Fibroblast of lung (primary cell): ENCODE data around the gene SLC22A7. TPM values are rescaled to one million over a fixed set of nuclear protein-coding genes. Genes with fewer than 3 reads are reported as not detected.

Source experiments
- DNase-seq, 2 donors: peaks; one replicate each; pipeline versions ENCODE4 v3.0.0 to v3.0.0-alpha.2; 2010; ENCODE audit warnings: low read depth in 2 of 2
- H2AFZ ChIP-seq: 2 replicates; pipeline ENCODE4 v1.5.1; 2012; ENCODE audit warnings: low read length, control low read depth, inconsistent platforms
- H3K27ac ChIP-seq: 2 replicates; pipeline ENCODE4 v1.5.1; 2011; ENCODE audit warnings: low read length, control low read depth; ENCODE audit not compliant: insufficient read depth
- H3K27me3 ChIP-seq: 2 replicates; pipeline ENCODE4 v1.5.1; 2011; ENCODE audit warnings: mild to moderate bottlenecking, low read length; ENCODE audit not compliant: control insufficient read depth, insufficient read depth
- H3K36me3 ChIP-seq: 2 replicates; pipeline ENCODE4 v1.5.1; 2011; ENCODE audit warnings: low read length; ENCODE audit not compliant: control insufficient read depth, insufficient read depth
- H3K4me1 ChIP-seq: 2 replicates; pipeline ENCODE4 v1.5.1; 2011; ENCODE audit warnings: low read length; ENCODE audit not compliant: control insufficient read depth, insufficient read depth; ENCODE audit errors: extremely low read depth
- H3K4me2 ChIP-seq: 2 replicates; pipeline ENCODE4 v1.5.1; 2011; ENCODE audit warnings: low read length, control low read depth; ENCODE audit not compliant: insufficient read depth; ENCODE audit errors: extremely low read depth
- H3K4me3 ChIP-seq, 4 experiments: fragments of 200-600 bp in 1 of 4; sonication (generic) in 1 of 4; replicated peaks in 1 of 4; 2 replicates each; pipeline ENCODE4 v1.5.1; 2011 to 2016; ENCODE audit warnings: low read length in 4 of 4, low read depth in 3 of 4, mild to moderate bottlenecking in 3 of 4, control low read depth in 2 of 4, inconsistent platforms in 1 of 4, mixed read lengths in 1 of 4; ENCODE audit not compliant: insufficient read depth in 1 of 4; ENCODE audit errors: control extremely low read depth in 1 of 4
- H3K79me2 ChIP-seq: 2 replicates; pipeline ENCODE4 v1.5.1; 2012; ENCODE audit warnings: mild to moderate bottlenecking, low read length, inconsistent platforms; ENCODE audit not compliant: control insufficient read depth, insufficient read depth
- H3K9ac ChIP-seq: 2 replicates; pipeline ENCODE4 v1.5.1; 2011; ENCODE audit warnings: mild to moderate bottlenecking, low read length, control low read depth; ENCODE audit not compliant: insufficient read depth
- H3K9me3 ChIP-seq: 2 replicates; pipeline ENCODE4 v1.5.1; 2012; ENCODE audit warnings: low read depth, low read length; ENCODE audit not compliant: control insufficient read depth, insufficient read depth
- H4K20me1 ChIP-seq: 2 replicates; pipeline ENCODE4 v1.5.1; 2011; ENCODE audit warnings: low read length; ENCODE audit not compliant: control insufficient read depth, insufficient read depth; ENCODE audit errors: extremely low read depth
- EZH2 ChIP-seq: IDR thresholded peaks from 2 replicates; pipeline ENCODE4 v1.5.1; 2012; ENCODE audit warnings: low read length, control low read depth, mild to moderate bottlenecking; ENCODE audit errors: missing control alignments
- polyA plus RNA-seq, 2 donors: library from polyadenylated mRNA; depleted of rRNA in 1 of 2; stranded (reverse) in 1 of 2; unstranded in 1 of 2; fragments of >200 nt; gene quantifications; 2 replicates each; pipeline ENCODE4 v1.2.1, GENCODE V29; 2011 to 2012; ENCODE audit warnings: missing spikeins in 1 of 2
- total RNA-seq: library from RNA; depleted of rRNA; stranded (reverse); fragments of >200 nt; gene quantifications from 2 replicates; pipeline ENCODE4 v1.2.1, GENCODE V29; 2014
- TF ChIP-seq, protein P1 (sequence below), 2 donors: IDR thresholded peaks in 1 of 2; conservative IDR thresholded peaks in 1 of 2; 1 replicate in 1 of 2; 2 replicates in 1 of 2; pipeline ENCODE4 v1.5.1; 2011 to 2012; ENCODE audit warnings: low read length in 2 of 2, control low read depth in 1 of 2, inconsistent platforms in 1 of 2, low read depth in 1 of 2, mild to moderate bottlenecking in 1 of 2

SLC22A7 gene
- total and polyA plus RNA-seq, 2 donors (not counting 1 experiment from before 2014, with no cell fraction given): not detected

DNA sequence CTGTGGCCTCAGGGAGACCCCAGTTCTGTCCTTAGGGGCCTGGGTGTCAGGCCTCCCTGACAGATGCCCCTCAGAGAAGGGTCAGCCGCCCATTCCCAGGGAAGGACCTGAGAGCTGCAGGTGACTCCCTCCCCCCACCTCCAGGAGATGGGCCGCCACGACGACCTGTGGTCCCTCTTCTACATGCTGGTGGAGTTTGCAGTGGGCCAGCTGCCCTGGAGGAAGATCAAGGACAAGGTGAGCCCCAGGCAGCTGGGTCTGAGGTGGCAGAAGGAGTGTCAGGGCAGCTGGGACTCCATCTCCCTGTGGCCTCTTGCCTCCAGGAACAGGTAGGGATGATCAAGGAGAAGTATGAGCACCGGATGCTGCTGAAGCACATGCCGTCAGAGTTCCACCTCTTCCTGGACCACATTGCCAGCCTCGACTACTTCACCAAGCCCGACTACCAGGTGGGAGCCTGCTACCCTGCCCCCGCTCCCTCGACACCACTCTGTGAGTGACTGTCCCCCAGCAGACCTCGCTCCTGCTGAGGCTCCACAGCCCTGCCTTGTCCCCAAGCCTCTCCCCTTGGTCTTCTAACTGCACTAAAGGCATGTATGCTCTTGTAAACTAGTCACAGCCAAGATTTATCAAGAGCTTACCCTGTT is 42.5 kb upstream of the SLC22A7 start:
- Histone ChIP-seq H3K9me3 (no peaks in the 10 kb centered on the region), H3K36me3 (no peaks in the 10 kb centered on the region), H3K4me1 (no peaks in the 10 kb centered on the region), H3K27me3 (peaks cover 17% of the 10 kb centered on the region), H3K9ac (no peak overlapping the region), H2AFZ (no peak overlapping the region), H3K27ac (no peak overlapping the region), H3K4me3 (no peak overlapping the region), H4K20me1 (no peaks in the 10 kb centered on the region), H3K79me2 (no peaks in the 10 kb centered on the region), H3K4me2 (no peak overlapping the region)
- TF ChIP-seq, protein P1, sequence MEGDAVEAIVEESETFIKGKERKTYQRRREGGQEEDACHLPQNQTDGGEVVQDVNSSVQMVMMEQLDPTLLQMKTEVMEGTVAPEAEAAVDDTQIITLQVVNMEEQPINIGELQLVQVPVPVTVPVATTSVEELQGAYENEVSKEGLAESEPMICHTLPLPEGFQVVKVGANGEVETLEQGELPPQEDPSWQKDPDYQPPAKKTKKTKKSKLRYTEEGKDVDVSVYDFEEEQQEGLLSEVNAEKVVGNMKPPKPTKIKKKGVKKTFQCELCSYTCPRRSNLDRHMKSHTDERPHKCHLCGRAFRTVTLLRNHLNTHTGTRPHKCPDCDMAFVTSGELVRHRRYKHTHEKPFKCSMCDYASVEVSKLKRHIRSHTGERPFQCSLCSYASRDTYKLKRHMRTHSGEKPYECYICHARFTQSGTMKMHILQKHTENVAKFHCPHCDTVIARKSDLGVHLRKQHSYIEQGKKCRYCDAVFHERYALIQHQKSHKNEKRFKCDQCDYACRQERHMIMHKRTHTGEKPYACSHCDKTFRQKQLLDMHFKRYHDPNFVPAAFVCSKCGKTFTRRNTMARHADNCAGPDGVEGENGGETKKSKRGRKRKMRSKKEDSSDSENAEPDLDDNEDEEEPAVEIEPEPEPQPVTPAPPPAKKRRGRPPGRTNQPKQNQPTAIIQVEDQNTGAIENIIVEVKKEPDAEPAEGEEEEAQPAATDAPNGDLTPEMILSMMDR (conservative IDR thresholded peaks at IDR 0.05 in 1 of 2, IDR thresholded peaks at IDR 0.05 in 1 of 2; ENCODE audit: low read depth in 1 of 2, low read length in 2 of 2): no peak
- TF ChIP-seq EZH2: no peak
- DNase-seq: no peak

DNA sequence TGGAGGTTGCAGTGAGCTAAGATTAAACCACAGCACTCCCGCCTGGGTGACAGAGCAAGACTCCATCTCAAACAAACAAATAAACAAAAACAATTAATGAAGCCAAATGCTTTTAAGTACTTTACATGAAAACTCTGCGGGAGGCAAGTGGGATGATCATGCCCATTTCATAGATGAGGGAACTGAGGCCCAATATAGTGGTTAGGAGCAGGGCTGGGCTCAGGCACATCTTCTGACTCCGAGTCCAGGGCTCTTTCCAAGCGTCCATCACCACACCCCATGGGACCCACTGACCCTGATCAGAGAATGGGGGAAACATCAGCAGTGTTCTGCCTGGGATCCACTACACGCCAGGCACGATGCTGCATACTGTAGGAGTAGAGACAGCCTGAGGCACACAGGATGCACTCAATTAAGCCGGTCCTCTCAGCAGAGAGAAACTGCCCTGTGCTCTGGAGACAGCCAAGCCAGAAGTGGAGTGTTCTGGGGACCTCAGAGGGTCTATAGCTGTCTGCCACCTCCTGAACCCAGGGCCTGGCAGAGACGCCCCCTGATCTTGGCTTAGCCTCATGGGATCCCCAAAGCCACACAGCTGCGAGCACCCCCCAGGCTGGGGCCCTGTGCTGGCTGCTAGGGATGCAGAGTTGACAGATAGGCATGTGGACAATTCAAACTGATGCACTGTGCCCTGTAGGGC is 41.2 kb upstream of the SLC22A7 start:
- no peaks in the 10 kb centered on the region for H3K36me3 ChIP-seq
- TF ChIP-seq EZH2: no peak
- TF ChIP-seq, protein P1 (conservative IDR thresholded peaks at IDR 0.05 in 1 of 2, IDR thresholded peaks at IDR 0.05 in 1 of 2; ENCODE audit: low read depth in 1 of 2, low read length in 2 of 2): no peak
- DNase-seq: no peak
- no peaks in the 10 kb centered on the region for H3K9me3 ChIP-seq
- no peaks in the 10 kb centered on the region for H3K79me2 ChIP-seq
- no peaks in the 10 kb centered on the region for H3K4me1 ChIP-seq
- no peaks in the 10 kb centered on the region for H4K20me1 ChIP-seq
- H3K9ac ChIP-seq: no peak overlapping the region
- H2AFZ ChIP-seq: no peak overlapping the region
- peaks cover 6% of the 10 kb centered on the region for H3K27me3 ChIP-seq
- H3K4me3 ChIP-seq: no peak overlapping the region
- no peak overlapping the region for H3K4me2 ChIP-seq
- no peak overlapping the region for H3K27ac ChIP-seq

DNA sequence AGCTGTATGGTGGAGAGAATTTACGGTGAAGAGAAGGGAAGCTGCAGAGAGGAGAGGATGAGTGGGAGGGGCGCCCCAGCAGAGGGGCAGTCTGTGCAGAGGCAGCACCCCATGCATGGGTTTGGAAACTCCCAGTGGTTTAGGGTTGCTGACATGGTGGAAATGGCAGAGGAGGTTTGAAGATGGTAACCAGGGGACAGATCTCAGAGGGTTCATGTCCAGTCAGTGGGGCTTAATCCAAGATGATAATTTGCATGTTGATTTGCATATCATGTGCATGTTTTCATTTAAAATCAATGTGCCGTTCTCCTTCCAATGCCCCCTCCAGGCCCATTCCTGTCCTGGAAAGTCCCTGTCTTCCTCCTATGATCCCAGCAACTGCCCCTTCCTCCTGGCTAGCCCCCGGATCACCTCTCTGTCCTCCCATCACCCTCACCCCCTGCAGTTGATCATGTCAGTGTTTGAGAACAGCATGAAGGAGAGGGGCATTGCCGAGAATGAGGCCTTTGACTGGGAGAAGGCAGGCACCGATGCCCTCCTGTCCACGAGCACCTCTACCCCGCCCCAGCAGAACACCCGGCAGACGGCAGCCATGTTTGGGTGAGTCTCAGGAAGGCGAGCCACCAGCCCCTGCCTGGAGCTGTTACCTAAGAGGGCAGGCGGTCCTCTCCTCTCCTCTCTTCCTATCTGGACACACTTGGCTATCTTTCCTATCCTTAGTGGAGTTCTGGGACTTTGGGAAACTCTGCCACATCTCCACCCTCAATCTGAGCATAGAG is 40.5 kb upstream of the SLC22A7 start:
- H3K36me3 ChIP-seq: no peaks in the 10 kb centered on the region
- H3K27ac ChIP-seq: no peak overlapping the region
- H2AFZ ChIP-seq: no peak overlapping the region
- peaks cover 3% of the 10 kb centered on the region for H3K27me3 ChIP-seq
- DNase-seq: no peak
- H3K9ac ChIP-seq: no peak overlapping the region
- H3K79me2 ChIP-seq: no peaks in the 10 kb centered on the region
- no peaks in the 10 kb centered on the region for H3K4me1 ChIP-seq
- H3K4me2 ChIP-seq: no peak overlapping the region
- H3K4me3 ChIP-seq: no peak overlapping the region
- no peaks in the 10 kb centered on the region for H4K20me1 ChIP-seq
- H3K9me3 ChIP-seq: no peaks in the 10 kb centered on the region
- no peak for TF ChIP-seq EZH2
- TF ChIP-seq, protein P1 (conservative IDR thresholded peaks at IDR 0.05 in 1 of 2, IDR thresholded peaks at IDR 0.05 in 1 of 2; ENCODE audit: low read depth in 1 of 2, low read length in 2 of 2): no peak
